NB4 (cell line): ENCODE measurements around the gene USP27X.

Experiments
- DNase-seq: peaks from one replicate; pipeline ENCODE4 v3.0.0; 2010; ENCODE audit warnings: low read depth
- H3K4me3 ChIP-seq: one replicate; pipeline ENCODE4 v1.5.1; 2011; ENCODE audit warnings: mild to moderate bottlenecking, low read depth, low read length, moderate library complexity
- CTCF ChIP-seq: IDR thresholded peaks from one replicate; pipeline ENCODE4 v1.5.1; 2012; ENCODE audit warnings: low read depth, low read length
- MYC ChIP-seq: IDR thresholded peaks from 2 replicates; pipeline ENCODE4 v1.6.1; 2011; ENCODE audit warnings: low read depth, low read length
- POLR2A ChIP-seq: IDR thresholded peaks from 2 replicates; pipeline ENCODE4 v1.6.1; 2011; ENCODE audit warnings: mild to moderate bottlenecking; ENCODE audit not compliant: insufficient read length; ENCODE audit errors: extremely low read depth
- TF ChIP-seq, protein P1 (sequence below): IDR thresholded peaks from 2 replicates; pipeline ENCODE4 v1.6.1; 2011; ENCODE audit warnings: low read depth, low read length

USP27X gene

DNA sequence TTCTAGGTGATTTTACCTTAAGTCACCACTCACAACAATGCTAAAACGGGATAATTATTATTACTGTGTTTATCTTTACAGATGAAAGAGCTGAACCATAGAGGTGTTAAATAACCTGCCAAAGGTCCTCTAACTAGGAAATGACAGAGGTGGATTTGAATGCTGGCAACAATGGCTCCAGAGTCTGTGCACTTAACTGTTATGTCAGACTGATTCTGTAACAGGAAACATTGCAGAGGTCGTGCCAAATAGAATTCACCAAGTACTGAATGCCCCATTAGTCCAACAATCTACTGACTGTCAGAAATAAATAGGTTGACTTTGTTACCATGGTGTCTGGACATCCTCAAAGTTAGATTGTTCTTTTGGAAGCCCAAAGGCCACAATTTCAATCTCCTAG is 20.9 kb upstream of the USP27X start:
- DNase-seq: no peak
- no peak overlapping the region for H3K4me3 ChIP-seq

GRCh38 chrX:49859491-49859890 is 19.8 kb upstream of the USP27X start:
- no peak for TF ChIP-seq MYC
- TF ChIP-seq CTCF: no peak
- TF ChIP-seq, protein P1, sequence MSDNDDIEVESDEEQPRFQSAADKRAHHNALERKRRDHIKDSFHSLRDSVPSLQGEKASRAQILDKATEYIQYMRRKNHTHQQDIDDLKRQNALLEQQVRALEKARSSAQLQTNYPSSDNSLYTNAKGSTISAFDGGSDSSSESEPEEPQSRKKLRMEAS: no peak
- no peak for TF ChIP-seq POLR2A
- no peak for DNase-seq
- H3K4me3 ChIP-seq: no peak overlapping the region

More for the DNA sequence above, 20.9 kb upstream of the USP27X start:
- TF ChIP-seq, protein P1: no peak
- TF ChIP-seq POLR2A: no peak
- no peak for TF ChIP-seq MYC
- no peak for TF ChIP-seq CTCF

DNA sequence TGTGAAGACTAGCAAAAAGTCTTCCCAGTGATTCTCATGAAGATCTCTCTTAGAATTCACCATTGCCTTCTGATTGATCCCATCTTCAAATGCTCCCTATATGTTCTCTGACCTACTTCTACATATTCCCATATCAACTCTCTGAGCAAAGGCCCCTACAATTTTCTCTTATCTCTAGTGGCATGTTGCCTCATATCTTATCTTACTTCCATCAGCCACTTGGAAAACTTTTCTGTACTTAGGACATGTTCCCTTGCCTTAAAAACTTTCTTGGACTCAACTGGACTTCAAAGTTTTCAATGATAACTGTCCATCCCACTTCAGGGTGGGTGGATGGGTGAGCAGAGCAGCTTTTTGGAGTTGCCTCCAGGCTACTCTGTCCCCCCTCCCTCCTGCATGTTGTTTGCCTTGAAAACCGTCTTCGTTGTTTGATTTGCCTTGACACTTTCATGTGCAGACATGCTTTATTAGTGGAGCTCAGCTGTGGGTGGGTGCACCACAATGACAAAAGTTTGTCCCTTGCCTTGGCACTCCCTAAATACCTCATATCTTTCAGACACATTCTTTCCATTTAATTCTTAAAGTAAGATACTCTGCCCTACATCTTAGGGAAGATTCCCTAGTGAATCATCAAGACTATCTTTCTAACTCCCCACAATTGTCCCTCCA is 18.3 kb upstream of the USP27X start:
- DNase-seq: no peak
- no peak for TF ChIP-seq POLR2A
- TF ChIP-seq CTCF: no peak
- TF ChIP-seq MYC: no peak
- TF ChIP-seq, protein P1: no peak
- H3K4me3 ChIP-seq: no peak overlapping the region

GRCh38 chrX:49862093-49862492 is 17.2 kb upstream of the USP27X start:
- TF ChIP-seq MYC (no peak), CTCF (no peak), POLR2A (no peak)
- TF ChIP-seq, protein P1: no peak
- H3K4me3 ChIP-seq: no peak overlapping the region
- no peak for DNase-seq

DNA sequence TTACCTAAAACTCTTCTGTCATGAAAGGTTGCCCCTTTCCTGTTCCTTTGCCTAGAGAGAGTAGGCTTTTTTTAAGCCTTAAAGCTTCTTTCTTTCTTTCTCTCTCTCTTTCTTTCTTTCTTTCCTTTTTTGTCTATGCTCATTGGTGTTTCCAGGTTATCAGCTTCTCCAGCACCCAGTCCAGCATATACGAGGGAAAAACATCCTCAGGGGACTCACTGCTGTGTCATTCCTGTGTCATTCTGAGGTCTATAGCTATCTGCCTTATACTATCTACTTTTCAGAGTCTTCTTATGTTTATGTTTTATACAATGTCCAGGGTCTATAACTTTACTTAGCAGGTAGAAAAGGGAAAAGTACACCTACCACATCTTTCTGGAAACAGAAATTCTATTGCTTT is 10.5 kb upstream of the USP27X start:
- TF ChIP-seq MYC (no peak), POLR2A (no peak), CTCF (no peak)
- TF ChIP-seq, protein P1: no peak
- no peak for DNase-seq
- H3K4me3 ChIP-seq: no peak overlapping the region

DNA sequence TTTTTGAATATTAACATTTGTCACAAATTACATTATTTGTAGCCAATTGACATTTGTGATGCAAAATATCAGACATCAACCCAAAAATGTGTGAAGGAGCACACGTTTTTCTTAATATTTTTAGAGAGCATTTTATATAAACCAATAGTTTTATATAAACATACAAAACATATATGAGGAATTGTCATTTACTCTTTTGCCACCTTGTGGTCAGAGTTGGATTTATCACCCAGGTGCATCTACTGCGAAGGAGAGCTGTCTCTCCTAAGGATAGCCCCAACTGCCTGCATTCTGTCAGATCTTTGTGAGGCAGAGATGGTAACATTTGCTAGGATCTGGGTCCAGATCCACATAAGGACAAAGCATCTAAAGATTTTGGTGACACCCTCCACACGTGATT is 2.5 kb upstream of the USP27X start:
- no peak overlapping the region for H3K4me3 ChIP-seq
- DNase-seq: peak; percentile 20
- TF ChIP-seq MYC (no peak), CTCF (peak; percentile 5)
